ENCODE data around the gene PARVB.

The PARVB gene, protein sequence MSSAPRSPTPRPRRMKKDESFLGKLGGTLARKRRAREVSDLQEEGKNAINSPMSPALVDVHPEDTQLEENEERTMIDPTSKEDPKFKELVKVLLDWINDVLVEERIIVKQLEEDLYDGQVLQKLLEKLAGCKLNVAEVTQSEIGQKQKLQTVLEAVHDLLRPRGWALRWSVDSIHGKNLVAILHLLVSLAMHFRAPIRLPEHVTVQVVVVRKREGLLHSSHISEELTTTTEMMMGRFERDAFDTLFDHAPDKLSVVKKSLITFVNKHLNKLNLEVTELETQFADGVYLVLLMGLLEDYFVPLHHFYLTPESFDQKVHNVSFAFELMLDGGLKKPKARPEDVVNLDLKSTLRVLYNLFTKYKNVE

DNA sequence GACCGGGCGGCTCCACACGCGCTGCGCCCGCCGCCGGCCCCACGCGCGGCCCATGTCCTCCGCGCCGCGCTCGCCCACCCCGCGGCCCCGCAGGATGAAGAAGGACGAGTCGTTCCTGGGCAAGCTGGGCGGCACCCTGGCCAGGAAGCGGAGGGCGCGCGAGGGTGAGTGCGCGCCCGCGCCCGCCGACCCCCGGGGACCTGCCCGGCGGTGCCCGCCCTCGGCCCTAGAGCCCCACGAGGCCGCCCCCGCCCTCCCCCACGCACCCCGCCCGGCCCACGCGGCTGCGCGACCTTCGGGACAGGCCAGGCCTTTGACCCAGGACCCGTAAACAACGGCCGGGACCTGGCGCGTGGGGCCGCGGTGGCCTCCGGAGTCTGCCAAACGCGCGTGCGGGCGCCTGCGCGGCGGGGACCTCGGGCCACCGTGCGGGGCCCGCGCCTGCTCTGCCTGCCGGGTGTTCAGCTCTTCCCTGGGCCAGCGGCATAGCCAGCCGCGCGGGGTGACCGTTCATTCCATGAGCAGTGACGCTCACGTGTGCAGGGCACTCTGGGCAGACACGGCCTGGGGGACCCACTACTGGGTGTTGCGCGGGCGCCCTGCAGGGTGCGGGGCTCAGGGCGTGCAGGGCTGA lies at the start of gene PARVB:
TSS of gene PARVB (plus strand) at position 15 of the 634 bp plus-strand sequence. CDS start at position 53, 38 bp downstream.
- DNase-seq: no peak

DNA sequence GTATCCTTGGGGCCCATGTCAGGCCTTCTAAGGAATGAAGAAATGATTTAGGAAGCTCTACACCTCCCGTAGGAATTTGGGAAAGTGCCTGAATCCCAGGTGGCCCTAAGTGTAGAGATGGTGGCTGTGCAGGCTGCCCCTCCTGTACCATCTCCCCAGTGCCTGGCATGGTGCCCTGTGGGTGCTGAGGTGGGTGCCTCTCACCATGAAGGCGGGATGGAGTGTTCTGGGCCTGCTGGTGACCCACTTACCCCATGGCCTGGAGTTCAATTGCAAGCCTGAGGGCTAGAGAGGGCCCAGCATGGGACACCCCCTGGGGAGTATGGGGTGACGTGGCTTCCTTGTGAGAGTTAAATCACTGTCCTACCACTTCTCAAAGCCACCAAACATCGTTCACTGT lies 49.1 kb upstream of the PARVB start:
- DNase-seq: no peak

DNA sequence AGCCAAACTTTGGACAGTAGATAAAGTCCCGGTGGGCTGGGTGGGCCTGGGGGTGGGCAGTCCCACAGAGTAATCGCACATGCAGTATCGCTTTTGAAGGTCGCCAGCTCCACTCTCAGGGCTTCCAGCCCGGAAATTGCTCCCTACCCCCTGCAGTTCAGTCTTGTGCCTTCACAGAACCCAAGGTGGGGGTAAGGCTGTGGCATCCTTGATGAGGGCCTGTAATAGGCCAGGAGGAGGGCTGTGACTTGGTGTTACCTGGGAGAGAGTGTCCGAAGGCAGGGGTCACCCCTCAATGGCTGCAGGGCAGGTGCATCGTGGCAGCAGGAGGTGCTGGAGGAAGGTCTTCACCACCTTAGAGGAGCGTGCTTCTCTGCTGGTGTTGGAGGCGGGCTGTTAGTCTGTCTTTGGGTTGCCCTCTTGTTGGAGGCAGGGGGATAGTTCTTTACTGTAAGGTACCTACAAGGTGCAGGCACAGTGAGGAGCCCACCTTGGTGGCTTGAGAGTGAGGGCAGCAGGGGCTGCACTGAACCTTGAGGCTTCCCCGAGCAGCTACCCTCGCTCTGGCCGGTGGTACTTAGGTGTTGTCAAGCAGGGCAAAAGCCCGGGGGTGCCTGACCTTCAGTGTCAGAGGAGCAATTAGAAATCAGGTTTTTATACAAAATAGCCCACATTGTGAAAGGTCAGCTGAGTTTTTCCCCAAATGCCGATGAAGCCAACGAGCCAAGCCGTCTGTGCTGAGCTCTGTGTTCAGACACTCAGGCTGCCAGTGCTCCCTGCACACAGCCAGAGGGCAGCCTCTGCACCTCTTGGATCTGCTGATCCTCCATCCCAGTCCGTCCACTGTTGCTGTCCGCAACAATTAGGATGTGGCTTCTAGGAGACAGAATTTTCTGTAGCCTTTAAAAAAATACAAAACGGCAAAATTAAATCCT lies 47.0 kb upstream of the PARVB start:
- DNase-seq: no peak

DNA sequence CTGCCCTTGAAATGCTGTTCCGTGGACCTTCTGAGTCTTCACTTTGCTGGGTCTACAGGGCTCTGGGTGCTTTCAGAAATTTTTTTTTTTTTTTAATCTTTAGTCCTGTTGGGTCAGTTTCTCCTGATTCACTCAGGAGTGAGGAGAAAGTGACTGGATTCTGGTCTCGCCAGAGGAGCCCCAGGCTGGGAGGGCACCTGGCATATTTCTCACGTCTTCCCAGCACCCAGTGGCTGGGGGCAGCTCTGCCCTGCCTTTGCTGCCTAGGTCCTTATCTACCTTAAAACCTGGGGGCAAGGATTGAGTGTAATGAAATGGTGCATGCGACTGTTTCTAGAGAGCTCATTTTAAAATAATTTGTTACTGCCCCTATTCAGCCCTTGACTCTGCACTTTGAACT lies 45.5 kb upstream of the PARVB start:
- no peak for DNase-seq

DNA sequence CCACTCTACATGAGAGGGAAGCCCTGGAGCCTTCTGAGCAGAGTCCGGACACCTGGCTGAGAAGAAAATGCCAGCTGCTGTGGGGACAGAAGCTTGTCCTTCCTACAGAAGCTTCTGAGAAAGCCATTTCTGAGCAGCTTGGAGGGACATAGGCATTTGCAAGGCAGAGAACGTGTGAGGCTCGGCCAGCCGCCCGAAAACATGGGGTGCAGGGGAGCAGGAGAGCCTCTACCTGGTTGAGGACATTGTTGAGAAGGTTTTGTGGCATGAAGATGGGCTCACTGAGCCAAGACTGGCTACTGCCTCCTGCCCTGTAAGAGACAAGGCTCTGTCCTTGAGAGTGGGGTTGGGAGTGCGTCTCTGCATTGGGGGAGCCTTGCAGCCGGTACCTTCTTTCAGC lies 43.5 kb upstream of the PARVB start:
- no peak for DNase-seq

DNA sequence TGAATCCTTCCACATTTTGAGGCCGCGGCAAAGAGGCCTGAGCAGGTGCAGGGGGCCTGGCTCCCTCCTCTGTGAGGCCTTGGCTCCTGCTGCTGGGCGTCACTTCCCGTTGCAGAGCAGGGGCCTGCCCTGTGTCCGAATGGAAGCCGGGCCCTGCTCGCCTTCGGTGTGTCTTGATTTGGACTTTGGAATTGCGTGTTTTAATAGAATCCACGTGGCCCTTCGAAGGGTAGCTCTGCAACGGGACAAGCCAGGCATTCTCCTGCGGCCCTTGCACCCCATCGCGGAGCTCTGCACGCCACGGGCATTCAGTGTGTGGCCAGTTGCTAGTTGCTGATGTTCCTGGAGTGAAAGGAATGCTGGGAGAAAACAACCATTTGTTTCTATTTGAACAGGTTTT lies 43.1 kb upstream of the PARVB start:
- no peak for DNase-seq

DNA sequence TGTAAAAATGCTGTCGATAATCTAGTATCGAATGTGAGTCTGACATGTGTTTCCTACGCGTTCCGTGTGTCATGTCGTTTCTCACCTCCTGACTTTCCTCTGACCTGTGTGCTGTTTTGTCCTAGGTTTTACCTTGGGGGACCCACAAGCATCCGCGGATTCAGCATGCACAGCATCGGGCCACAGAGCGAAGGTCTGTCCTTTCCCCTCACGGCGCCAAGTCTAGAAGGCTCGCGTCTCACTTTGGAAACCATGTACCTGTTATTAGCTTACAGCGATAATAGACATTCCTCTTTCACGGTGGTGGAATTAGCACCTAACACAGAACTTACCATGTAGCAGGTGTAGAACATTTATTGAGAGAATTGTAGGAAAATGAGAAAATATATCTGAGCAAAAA lies 40.3 kb upstream of the PARVB start:
- DNase-seq: no peak

DNA sequence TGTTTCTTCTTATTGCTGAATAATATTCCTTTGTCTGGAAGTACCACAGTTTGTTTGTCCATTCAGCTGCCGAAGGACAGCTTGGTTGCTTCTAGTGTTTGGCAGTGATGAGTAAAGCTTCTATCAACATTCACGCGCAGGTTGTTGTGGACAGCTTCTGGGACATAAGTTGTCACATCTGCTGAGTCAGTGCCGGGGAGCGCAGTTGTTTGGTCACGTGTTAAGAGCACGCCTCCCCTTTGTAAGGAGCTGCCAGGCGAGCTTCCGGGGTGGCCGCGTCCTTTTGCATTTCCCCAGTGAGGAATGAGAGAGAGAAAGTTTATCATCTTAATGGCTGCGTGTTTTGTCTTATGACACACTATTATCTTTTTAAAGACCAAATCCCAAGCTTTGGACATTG lies 38.6 kb upstream of the PARVB start:
- no peak for DNase-seq

DNA sequence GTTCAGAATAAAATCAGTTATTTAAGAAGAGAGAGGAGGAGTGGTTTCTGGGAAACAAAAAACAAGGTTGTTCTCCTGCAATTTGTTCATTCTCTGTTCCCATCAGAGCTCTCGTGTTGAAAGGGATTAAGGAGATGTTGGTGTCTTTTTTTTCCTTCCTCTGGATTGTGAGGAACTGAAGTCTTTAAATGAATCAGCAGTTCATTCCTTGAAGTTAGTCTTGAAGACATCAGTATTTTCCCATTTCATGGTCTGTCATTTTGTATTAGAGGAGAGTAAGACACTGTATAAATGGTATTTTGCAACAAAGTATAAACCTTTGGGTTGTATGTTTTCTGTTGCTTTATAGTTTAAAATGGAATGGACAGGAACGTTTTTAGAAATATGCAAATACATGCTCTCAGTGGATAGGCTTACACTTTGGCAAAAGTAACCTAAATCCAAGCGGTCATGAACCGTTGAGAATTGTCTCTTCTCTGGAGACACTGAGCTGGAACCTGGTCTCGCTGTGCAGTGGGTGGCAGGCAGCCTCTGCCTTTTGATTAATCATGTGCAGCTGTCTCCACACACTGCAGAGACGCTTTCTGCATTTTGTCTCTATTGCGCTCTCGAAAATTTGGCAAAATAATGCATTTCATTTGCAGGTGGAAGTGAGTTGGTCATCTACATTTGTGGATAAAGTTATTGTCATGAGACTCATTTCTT lies 35.8 kb upstream of the PARVB start:
- DNase-seq: no peak

DNA sequence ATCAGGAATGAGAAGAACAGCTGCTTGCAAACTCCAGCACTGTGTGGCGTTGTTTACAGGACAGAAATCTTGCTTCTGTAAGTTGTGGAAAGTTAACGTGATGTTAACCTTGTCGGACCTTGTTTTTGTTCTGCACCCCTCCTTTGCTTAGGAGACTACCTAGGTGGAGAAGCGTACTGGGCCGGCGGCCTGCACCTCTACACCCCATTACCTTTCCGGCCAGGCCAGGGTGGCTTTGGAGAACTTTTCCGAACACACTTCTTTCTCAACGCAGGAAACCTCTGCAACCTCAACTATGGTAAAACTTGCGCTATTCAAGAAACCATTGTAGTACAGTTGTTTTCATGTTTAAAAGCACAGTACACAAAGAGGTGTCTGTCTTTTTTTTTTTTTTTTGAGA lies 35.1 kb upstream of the PARVB start:
- no peak for DNase-seq

DNA sequence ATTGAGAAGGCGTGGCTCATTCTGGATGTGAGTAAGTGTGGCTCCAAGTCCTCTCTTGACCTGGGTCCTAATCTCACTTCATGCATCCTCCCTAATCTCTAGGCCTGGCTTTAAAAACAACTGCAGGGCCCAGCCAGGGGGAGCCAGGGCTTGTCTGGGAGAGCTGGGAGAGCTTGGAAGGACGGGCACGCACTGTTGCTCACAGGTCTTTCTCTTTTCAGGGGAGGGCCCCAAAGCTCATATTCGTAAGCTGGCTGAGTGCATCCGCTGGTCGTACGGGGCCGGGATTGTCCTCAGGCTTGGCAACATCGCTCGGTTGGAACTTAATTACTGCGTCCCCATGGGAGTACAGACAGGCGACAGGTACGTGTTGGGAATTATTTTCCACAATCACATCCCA lies 34.1 kb upstream of the PARVB start:
- no peak for DNase-seq

DNA sequence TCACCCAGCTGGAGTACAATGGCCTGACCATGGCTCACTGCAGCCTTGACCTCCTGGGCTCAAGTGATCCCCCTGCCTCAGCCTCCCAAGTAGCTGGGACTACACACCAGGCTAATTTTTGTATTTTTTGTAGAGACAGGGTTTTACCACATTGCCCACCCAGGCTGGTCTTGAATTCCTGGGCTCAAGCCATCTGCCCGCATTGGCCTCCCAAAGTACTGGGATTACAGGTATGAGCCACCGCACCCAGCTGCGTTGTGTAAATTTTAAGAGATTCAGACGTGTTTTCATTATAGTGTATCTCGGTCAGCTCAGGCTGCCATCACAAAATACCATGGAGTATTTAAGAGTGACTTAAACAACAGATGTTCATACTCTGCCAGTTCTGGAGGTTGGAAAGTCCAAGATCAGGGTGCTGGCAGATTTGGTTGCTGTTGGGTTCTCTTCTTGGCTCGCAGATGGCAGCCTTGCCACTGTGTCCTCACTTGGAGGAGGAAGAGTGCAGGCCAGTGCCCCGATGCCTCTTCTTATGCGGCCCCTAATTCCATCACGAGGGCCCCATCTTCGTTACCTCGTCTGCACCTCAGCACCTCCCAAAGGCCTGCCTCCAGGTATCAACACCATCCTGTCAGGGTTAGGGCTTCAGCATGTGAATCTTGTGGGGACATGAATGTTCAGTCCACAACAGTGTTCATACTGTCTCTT lies 32.6 kb upstream of the PARVB start:
- DNase-seq: no peak

DNA sequence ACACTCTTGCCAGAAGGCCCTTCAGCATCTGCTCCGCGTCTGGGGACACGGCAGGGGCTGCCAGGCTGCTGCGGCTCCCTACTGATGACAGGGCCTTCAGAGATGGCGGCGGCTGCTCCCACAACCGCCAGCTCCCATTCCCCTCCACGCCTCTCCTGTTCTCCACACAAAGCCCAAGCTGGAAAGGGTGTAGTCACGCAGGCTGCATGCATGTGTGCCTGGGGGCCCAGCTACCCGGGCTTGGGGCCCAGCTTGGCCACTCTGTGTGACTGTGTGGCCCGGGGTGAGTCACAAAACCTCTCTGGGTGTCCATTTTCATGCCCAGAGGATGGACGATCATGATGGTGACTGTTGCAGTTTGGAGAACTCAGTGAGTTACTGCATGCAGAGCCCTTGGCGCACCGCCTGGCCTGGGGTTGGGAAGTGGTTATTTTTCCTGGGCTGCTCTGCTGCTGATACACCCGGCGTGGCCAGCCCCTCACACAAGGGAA lies 31.7 kb upstream of the PARVB start:
- no peak for DNase-seq

DNA sequence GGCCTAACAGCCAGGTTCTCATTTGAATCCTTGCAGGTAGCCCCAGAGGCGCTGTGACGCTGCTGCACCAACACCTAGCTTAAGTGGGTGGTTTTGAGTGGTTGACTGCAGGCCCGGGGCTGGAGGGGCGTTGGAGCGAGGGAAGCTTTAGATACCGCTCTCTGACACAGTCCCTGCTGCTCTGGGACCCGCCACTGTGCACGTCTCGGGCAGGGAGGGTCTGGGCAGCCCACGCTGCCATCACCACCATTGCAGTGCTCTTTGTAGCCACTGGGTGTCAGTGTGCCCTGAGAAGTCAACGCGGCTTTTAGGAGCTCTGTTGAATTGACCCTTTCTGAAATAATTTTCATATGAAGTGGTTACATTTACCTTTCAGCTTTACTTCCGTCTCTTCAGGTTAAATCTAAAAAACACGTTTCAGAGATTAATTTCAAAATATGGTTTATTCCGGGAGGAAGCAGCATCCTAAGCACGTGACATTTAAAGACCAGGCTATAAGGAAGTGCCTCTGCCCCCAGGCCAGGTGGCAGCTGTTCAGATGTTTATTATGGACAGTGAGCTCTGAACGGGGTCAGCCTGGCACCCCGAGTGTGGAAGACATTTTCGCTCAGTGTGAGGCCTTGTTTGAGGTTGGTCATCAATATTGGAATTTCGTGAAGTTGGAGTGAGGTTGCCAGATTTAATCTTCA lies 30.9 kb upstream of the PARVB start:
- no peak for DNase-seq

DNA sequence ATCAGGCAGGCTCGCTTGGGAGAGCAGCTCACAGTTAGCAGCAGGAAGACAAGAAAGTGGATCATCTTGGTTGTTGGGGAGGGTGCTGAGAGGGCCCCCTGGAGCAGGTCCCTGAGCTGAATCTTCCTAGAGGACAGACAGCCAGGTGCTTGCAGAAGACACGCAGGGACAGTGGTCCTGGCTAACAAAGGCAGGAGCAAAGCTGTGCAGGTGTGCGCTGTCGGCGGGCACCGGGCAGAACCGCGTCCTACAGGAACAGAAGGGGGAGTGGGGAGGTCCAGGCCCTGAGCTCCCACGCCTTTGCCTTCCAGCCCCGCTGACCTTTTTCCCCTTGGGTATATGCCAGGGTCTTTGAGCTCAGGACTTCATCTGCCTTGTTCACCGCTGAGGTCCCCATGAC lies 30.1 kb upstream of the PARVB start:
- no peak for DNase-seq

DNA sequence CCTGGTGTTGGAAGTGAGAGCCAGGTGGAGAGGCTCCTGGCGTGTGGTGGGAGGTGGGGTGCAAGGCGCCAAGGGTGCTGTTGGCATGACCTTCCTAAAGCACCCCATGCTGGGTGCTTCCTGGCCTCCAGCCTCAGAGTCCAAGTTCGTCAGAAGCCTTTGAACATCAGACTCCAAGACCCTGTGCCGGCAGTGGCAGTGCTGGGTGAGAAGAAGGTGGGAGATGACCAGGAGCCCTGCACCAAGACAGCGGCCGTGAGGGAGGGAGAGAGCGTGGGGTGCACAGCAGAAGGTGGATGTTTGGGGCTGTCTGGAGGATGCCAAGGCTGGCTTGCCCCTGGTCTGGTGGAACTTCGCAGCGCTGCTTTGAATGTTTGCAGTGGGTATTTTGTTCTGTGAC lies 29.7 kb upstream of the PARVB start:
- no peak for DNase-seq

DNA sequence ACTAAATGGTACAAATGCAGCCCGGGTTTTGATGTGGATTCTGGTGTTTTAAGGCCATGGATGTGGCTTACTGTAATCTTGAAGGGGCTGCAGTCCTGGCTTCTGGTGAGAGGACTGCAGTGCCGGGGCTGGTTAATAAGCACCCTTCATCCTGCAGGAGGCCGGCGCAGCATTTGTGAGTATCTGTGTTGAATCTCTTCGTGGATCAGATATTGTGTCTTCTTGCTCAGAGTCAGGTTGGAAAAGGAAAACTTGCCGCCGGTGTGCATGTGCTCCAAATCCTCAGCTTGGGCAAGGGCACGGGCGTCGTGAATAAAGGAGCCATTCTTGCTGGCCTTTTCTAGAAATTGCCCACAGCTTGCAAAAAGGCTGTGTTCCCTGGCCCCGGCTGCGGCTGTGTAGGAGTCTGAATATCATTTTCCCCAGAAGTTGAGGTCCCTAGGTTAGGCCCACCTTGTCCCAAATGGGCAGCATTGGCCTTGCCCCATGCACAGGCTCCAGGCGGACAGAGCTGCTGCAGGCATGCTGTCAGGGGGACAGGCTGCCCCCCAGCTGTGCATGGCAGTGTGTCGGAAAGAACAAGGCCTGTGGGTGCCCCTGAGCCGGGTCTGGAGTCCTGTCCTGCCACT lies 28.9 kb upstream of the PARVB start:
- no peak for DNase-seq

DNA sequence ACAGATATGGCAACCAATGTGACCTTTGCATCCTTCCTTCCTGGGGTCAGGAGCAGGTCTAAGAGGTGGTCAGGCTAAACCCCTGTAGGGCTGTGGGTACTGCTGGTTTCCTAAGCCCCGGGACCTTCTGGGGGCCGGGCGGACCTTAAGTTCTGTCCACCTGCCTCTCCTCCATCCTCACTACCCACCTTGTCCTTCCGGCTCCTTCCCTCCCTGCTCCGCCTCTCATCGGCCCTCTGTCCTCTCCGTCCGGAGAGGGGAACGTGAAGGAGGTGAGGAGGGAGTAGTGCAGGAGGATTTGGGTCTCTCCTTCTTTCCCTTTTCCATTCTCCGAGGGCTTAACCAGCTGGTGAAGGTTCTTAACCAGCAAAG lies 28.3 kb upstream of the PARVB start:
- DNase-seq: no peak

DNA sequence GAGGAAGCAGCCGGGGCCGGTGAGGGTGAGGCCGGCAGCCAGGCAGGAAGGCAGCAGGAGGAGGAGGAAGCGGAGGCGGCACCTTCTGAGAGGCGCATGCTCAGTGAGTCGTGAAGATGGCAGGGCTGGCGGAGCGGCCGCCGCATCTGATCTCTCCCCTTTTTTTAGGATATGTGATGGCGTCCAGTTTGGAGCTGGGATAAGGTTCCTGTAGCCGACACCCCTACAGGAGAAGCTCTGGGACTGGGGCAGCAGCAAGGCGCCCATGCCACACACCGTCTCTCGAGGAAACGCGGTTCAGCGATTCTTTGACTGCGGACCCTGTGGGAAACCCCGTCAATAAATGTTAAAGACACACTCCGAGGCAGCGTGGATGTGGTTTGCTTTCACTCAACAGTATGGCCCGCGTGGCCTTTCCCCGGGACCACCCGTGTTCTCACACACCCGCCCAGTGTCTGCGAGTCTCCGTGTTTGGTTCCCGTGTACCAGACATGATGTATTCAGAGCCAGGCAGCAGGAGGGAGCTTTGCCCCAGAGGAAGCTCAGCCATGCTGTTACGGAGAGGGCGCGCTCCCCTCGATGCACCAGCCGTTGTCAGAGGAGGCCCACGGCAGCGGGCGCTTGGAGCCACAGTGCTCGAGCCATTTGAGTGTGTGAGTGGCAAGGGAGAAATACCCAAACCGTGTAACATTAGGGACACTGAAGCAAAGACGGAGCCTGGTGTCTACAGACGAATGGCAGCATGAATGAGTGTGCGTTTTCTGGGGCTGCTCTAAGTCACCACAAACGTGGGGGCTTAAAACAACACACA lies 27.7 kb upstream of the PARVB start:
- no peak for DNase-seq

DNA sequence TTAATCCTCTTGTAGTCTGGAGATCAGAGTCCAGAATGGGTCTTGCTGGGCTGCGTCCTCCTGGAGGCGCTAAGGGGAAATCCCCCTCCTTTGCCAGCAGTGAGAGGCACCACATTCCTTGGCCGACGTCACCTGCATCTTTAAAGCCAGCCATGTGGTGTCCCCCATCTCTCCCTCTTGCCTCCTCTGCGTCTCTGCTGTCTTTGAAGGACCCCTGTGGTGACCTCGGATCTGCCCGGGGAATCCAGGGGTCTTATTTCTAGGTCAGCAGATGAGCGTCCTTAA lies 27.2 kb upstream of the PARVB start:
- DNase-seq: no peak

Data from NCI-H187 treated with DMSO at 0.1 percent for 48 hours (cell line).